Measurements from ENCODE around the gene CPEB3.

The CPEB3 gene

GRCh38 chr10:92183199-92183598 lies 107.7 kb downstream of the CPEB3 start:
- H3K9ac ChIP-seq (ENCODE audit: insufficient read length): no peak overlapping the region

GRCh38 chr10:92181575-92181974 lies 109.3 kb downstream of the CPEB3 start:
- Histone ChIP-seq H3K27ac (no peak overlapping the region), H3K9ac (ENCODE audit: insufficient read length) (no peak overlapping the region), H3K4me3 (no peak overlapping the region), H3K9me3 (ENCODE audit: low read depth, low read length) (no peaks in the 10 kb centered on the region), H3K36me3 (ENCODE audit: insufficient read depth, low read length) (no peaks in the 10 kb centered on the region)
- TF ChIP-seq POLR2AphosphoS5 (IDR thresholded peaks at IDR 0.05; ENCODE audit: borderline replicate concordance, low read depth, low read length): no peak
- no peak for TF ChIP-seq EZH2 (IDR thresholded peaks at IDR 0.05)
- TF ChIP-seq FOXP2 (optimal IDR thresholded peaks at IDR 0.05; ENCODE audit: control extremely low read depth, extremely low read length, insufficient read depth): no peak
- DNase-seq (ENCODE audit: low read depth, low spot score): no peak

More at GRCh38 chr10:92183199-92183598, 107.7 kb downstream of the CPEB3 start:
- TF ChIP-seq EZH2 (IDR thresholded peaks at IDR 0.05) (no peak), POLR2AphosphoS5 (IDR thresholded peaks at IDR 0.05; ENCODE audit: borderline replicate concordance, low read depth, low read length) (no peak), FOXP2 (optimal IDR thresholded peaks at IDR 0.05; ENCODE audit: control extremely low read depth, extremely low read length, insufficient read depth) (no peak)
- no peak for DNase-seq (ENCODE audit: low read depth, low spot score)
- Histone ChIP-seq H3K36me3 (ENCODE audit: insufficient read depth, low read length) (no peaks in the 10 kb centered on the region), H3K9me3 (ENCODE audit: low read depth, low read length) (no peaks in the 10 kb centered on the region), H3K27ac (no peak overlapping the region), H3K4me3 (no peak overlapping the region)

GRCh38 chr10:92180399-92180798 lies 110.5 kb downstream of the CPEB3 start:
- no peak for DNase-seq (ENCODE audit: low read depth, low spot score)
- H3K27ac ChIP-seq: no peak overlapping the region

GRCh38 chr10:92177546-92177945 lies 113.3 kb downstream of the CPEB3 start:
- Histone ChIP-seq H3K9ac (ENCODE audit: insufficient read length) (no peak overlapping the region), H3K4me3 (no peak overlapping the region), H3K36me3 (ENCODE audit: insufficient read depth, low read length) (no peaks in the 10 kb centered on the region), H3K27ac (no peak overlapping the region), H3K9me3 (ENCODE audit: low read depth, low read length) (no peaks in the 10 kb centered on the region)
- no peak for TF ChIP-seq FOXP2 (optimal IDR thresholded peaks at IDR 0.05; ENCODE audit: control extremely low read depth, extremely low read length, insufficient read depth)
- no peak for TF ChIP-seq POLR2AphosphoS5 (IDR thresholded peaks at IDR 0.05; ENCODE audit: borderline replicate concordance, low read depth, low read length)
- TF ChIP-seq EZH2 (IDR thresholded peaks at IDR 0.05): no peak
- DNase-seq (ENCODE audit: low read depth, low spot score): no peak

More at GRCh38 chr10:92180399-92180798, 110.5 kb downstream of the CPEB3 start:
- H3K36me3 ChIP-seq (ENCODE audit: insufficient read depth, low read length): no peaks in the 10 kb centered on the region
- no peak for TF ChIP-seq FOXP2 (optimal IDR thresholded peaks at IDR 0.05; ENCODE audit: control extremely low read depth, extremely low read length, insufficient read depth)
- TF ChIP-seq POLR2AphosphoS5 (IDR thresholded peaks at IDR 0.05; ENCODE audit: borderline replicate concordance, low read depth, low read length): no peak
- no peak for TF ChIP-seq EZH2 (IDR thresholded peaks at IDR 0.05)
- H3K9me3 ChIP-seq (ENCODE audit: low read depth, low read length): no peaks in the 10 kb centered on the region
- H3K4me3 ChIP-seq: no peak overlapping the region
- no peak overlapping the region for H3K9ac ChIP-seq (ENCODE audit: insufficient read length)

- TF ChIP-seq FOXP2 (optimal IDR thresholded peaks at IDR 0.05; ENCODE audit: control extremely low read depth, extremely low read length, insufficient read depth): no peak
- Histone ChIP-seq H3K9me3 (ENCODE audit: low read depth, low read length) (no peaks in the 10 kb centered on the region), H3K4me3 (no peak overlapping the region), H3K9ac (ENCODE audit: insufficient read length) (no peak overlapping the region), H3K27ac (no peak overlapping the region), H3K36me3 (ENCODE audit: insufficient read depth, low read length) (no peaks in the 10 kb centered on the region)
- DNase-seq (ENCODE audit: low read depth, low spot score): no peak
Observed at GRCh38 chr10:92175164-92175563, 115.7 kb downstream of the CPEB3 start.

- H3K4me3 ChIP-seq: no peak overlapping the region
- TF ChIP-seq EZH2 (IDR thresholded peaks at IDR 0.05) (no peak), POLR2AphosphoS5 (IDR thresholded peaks at IDR 0.05; ENCODE audit: borderline replicate concordance, low read depth, low read length) (no peak), FOXP2 (optimal IDR thresholded peaks at IDR 0.05; ENCODE audit: control extremely low read depth, extremely low read length, insufficient read depth) (no peak)
- H3K9me3 ChIP-seq (ENCODE audit: low read depth, low read length): no peaks in the 10 kb centered on the region
- no peak overlapping the region for H3K9ac ChIP-seq (ENCODE audit: insufficient read length)
- no peaks in the 10 kb centered on the region for H3K36me3 ChIP-seq (ENCODE audit: insufficient read depth, low read length)
- DNase-seq (ENCODE audit: low read depth, low spot score): no peak
- no peak overlapping the region for H3K27ac ChIP-seq
Observed at GRCh38 chr10:92173996-92174395, 116.9 kb downstream of the CPEB3 start.

- H3K36me3 ChIP-seq (ENCODE audit: insufficient read depth, low read length): no peaks in the 10 kb centered on the region
Observed at GRCh38 chr10:92164036-92164696, 126.7 kb downstream of the CPEB3 start.

GRCh38 chr10:92162541-92162940 lies 128.3 kb downstream of the CPEB3 start:
- TF ChIP-seq POLR2AphosphoS5 (IDR thresholded peaks at IDR 0.05; ENCODE audit: borderline replicate concordance, low read depth, low read length) (no peak), EZH2 (IDR thresholded peaks at IDR 0.05) (no peak), FOXP2 (optimal IDR thresholded peaks at IDR 0.05; ENCODE audit: control extremely low read depth, extremely low read length, insufficient read depth) (no peak)
- DNase-seq (ENCODE audit: low read depth, low spot score): no peak
- H3K36me3 ChIP-seq (ENCODE audit: insufficient read depth, low read length): no peaks in the 10 kb centered on the region
- no peak overlapping the region for H3K27ac ChIP-seq
- no peak overlapping the region for H3K4me3 ChIP-seq
- H3K9me3 ChIP-seq (ENCODE audit: low read depth, low read length): no peaks in the 10 kb centered on the region
- H3K9ac ChIP-seq (ENCODE audit: insufficient read length): no peak overlapping the region

More at GRCh38 chr10:92164036-92164696, 126.7 kb downstream of the CPEB3 start:
- TF ChIP-seq POLR2AphosphoS5 (IDR thresholded peaks at IDR 0.05; ENCODE audit: borderline replicate concordance, low read depth, low read length): no peak
- TF ChIP-seq FOXP2 (optimal IDR thresholded peaks at IDR 0.05; ENCODE audit: control extremely low read depth, extremely low read length, insufficient read depth): no peak
- no peak for TF ChIP-seq EZH2 (IDR thresholded peaks at IDR 0.05)
- no peak for DNase-seq (ENCODE audit: low read depth, low spot score)
- H3K9me3 ChIP-seq (ENCODE audit: low read depth, low read length): no peaks in the 10 kb centered on the region
- H3K4me3 ChIP-seq: no peak overlapping the region
- no peak overlapping the region for H3K9ac ChIP-seq (ENCODE audit: insufficient read length)
- H3K27ac ChIP-seq: no peak overlapping the region
